Measurements from ENCODE around the gene COPRS. TPM values are rescaled to one million over a fixed set of nuclear protein-coding genes. Genes with fewer than 3 reads are reported as not detected.
A peak's percentile ranks its signal among the peaks of the same experiment; 100 is the strongest.

The COPRS gene
- 103 TPM for total RNA-seq (ENCODE audit: insufficient read depth, low replicate concordance)

- DNase-seq (ENCODE audit: low spot score), result peak; percentile 83
Measured at GRCh38 chr17:31858642-31859486, at the start of gene COPRS. TSS of gene COPRS (minus strand) at chr17:31859244. CDS start at chr17:31859199, 45 bp downstream.

DNA sequence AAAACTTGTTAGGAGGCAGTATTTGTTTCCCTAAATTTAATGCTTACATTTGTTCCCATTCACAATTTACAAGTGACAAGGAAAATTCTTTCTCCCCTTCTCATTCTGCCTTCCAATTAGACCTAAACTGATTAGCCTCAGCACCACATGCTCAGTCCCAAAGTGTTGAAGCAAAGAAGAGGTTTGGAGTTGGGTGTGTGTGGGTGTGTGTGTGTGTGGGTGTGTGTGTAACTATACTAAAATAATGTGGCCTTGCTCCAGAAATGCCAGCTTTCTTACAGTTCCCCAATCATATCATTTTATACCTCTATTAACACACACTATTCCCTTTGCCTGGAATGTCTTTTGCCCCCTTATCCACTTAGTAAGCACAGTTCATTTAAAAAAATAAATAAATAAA lies 49.3 kb upstream of the COPRS start:
- no peak for DNase-seq (ENCODE audit: low spot score)

- DNase-seq (ENCODE audit: low spot score), result peak; percentile 70
Measured at GRCh38 chr17:31907342-31907962, 48.4 kb upstream of the COPRS start.

GRCh38 chr17:31903401-31903800 lies 44.4 kb upstream of the COPRS start:
- no peak for DNase-seq (ENCODE audit: low spot score)

- DNase-seq (ENCODE audit: low spot score), result no peak
Measured at GRCh38 chr17:31902693-31903092, 43.6 kb upstream of the COPRS start.

DNA sequence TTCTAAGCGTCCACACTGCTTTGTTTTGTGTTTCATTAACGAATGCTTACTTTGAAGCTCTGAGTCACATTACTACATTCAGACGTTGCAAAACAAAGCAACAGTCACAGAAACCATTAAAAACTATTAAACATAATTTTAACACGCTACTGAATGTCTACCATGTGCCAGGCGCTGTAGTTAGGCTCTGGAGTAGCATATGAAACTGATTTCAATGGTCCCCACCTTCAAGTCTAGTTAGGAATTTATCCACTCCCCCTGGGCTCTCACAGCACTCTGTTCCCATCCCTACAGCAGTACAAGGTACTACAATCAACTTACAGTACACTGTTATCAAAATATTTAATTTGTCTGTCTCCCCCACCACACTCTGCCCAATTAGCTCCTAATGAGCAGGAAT lies 41.8 kb upstream of the COPRS start:
- DNase-seq (ENCODE audit: low spot score), result no peak

DNA sequence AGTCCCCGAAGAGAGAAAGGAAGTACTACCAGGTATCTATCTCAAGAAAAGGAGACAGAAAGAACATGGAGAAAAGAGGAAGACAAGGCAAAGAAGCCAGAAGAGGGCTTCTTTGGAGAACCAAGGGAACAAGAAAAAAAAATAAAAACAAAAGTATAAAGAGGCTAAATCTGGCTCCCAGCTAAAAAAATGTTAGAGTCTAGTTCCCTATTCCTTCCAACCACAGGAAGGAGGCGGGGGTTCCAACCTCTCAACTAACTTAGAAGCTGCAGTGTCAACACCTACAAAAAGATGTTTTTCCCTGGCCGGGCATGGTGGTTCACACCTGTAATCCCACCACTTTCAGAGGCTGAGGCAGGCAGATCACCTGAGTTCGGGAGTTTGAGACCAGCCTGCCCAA lies 29.1 kb upstream of the COPRS start:
- peak; percentile 31 for DNase-seq (ENCODE audit: low spot score)

- no peak for DNase-seq (ENCODE audit: low spot score)
Measured at GRCh38 chr17:31882571-31882970, 23.5 kb upstream of the COPRS start.

GRCh38 chr17:31880311-31880710 lies 21.3 kb upstream of the COPRS start:
- DNase-seq (ENCODE audit: low spot score), result no peak

- DNase-seq (ENCODE audit: low spot score), result no peak
Measured at GRCh38 chr17:31878703-31879073, 19.6 kb upstream of the COPRS start.

DNA sequence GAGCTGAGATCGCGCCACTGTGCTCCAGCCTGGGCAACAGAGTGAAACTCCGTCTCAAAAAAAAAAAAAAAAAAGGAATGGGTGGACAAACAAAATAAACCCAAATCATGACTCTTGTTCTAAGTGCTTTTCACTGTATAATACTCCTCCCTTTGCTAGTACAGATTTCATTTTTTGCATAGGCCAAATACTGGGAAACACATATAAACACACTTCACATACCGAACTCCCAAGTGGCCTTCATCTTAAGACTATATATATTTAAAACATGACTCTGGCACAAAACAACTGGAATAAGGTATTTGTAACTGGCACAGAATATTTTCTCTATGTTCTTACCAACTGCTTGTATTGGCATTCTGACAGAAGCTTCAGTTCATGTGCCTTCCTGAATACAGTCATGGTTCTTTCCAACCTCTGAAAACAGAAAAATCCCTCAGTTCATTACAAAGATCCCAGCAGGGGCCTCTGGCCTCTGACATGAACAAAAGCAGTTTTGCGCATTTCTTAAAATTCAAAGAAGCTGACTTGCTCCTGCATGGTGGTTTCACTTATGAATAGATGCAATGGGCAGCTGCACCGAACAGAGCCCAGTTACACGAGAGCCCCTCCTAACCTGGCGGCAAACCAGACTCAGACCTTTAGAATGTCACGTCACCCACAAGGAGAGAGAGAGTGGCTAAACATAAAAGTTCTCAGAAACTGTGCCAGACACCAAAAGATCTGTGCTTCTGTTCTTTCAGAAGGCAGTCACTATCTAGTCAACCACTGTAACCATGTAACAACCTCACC lies 19.1 kb upstream of the COPRS start:
- peak; percentile 7 for DNase-seq (ENCODE audit: low spot score)

GRCh38 chr17:31877341-31877740 lies 18.3 kb upstream of the COPRS start:
- no peak for DNase-seq (ENCODE audit: low spot score)

DNA sequence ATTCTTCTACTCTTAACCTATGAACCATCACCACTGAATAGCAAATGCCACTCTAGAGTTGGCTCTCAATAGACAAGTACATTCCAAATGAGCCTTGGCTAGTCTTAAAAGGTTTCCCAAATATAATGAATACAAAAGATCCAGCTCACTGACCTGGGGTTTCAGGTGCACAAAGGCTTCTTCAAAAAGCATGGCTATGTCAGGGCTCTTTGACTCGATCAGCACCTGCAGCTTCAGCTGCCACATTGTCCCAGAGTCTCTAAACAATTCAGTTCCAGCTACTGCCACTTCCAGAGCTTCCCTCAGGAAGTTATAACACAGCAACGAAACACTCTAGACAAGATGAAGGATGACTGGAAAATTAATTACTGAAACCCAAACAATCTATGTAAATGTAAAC lies 16.0 kb upstream of the COPRS start:
- DNase-seq (ENCODE audit: low spot score), result no peak

DNA sequence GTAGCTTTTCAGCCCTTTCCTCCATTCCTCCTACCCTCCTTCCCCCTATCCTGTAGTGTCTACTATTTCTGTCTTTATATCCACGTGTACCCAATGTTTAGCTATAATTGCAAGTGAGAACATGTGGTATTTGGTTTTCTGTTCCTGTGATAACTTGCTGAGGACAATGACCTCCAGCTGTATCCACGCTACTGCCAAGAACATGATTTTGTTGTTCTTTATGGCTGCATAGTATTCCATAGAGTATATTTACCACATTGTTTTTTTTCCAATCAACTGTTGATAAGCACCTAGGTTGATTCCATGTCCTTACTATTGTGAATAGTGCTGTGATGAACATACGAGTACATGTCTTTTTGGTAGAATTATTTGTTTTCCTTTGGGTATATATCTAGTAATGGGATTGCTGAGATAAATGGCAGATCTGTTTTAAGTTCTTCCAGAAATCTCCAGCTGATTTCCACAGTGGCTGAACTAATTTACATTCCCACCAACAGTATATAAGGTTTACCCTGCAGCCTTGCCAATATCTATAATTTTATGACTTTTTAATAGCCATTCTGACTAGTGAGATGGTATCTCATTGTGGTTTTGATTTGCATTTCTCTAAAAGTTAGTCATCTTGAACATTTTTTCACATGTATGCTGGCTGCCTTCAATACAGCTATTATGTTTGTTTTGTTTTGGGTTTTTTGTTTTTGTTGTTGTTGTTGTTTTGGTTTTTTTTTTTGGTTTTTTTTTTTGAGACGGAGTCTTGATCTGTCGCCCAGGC lies 10.9 kb upstream of the COPRS start:
- DNase-seq (ENCODE audit: low spot score), result no peak

DNA sequence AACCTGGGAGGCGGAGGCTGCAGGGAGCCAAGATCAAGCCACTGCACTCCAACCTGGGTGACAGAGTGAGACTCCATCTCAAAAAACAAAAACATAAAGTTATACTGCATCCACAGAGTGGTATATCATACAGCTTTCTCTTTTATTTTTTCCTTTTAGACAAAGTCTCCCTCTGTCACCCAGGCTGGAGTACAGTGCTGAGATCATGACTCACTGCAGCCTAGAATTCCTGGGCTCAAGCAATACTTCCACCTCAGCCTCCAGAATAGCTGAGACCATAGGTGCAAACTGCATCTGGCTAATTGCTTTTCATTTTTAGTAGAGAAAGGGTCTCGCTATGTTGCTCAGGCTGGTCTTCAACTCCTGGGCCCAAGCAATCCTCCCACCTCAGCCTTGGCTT lies 10.0 kb upstream of the COPRS start:
- no peak for DNase-seq (ENCODE audit: low spot score)

- no peak for DNase-seq (ENCODE audit: low spot score)
Measured at GRCh38 chr17:31859487-31860008, 504 bp upstream of the COPRS start.

DNA sequence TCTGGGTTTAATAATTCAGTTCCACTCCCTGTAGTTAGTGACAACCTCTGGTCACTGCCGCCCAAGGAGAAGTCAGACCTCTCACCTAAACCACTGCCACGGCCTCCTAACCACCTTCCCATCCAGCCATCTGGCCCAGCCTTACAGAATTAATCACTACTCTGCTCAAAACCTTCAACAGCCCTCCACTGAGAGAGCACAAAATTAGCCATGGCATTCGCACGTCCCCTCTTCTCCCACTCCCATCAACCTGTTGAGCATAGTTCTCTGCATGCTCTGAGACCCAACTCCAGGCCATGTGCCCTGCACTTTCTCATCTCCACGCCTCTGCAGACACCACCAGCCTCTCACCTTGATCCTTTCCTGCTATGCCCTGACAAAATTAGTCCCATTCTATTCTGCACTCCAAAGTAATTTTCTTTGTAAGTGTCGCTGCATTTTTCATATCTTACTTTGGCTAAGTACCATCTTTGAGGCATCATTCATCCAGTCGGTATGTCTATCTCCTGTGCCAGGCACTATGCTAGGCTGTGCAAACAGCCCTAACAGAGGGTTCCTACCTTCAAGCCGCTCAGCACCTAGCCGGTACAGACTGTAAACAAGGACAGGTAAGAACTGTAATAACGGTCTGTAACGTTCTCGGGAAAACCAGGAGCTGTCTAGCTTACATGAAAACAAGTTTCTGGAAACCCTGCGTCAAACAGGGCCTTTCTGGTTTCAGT lies 963 bp downstream of the COPRS start:
- DNase-seq (ENCODE audit: low spot score), result no peak

DNA sequence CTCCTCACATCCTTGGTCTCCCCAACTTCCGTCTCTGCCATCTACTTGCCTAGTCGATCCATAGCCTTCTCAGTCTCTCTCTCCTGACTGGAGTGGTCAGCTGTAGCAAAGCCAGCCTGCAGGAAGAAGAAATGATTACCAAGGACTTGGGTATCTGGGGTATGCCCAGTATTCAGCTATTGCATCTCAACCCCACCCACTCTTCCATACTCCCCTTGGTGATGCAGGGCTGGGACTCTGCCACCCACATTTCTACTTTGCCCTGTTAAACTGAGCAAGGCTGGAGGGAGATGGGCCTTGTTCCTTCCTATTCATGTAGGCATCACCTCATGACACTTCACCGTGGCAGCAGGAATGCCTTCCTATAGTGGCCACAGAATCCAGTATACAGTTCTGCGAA lies 2.3 kb downstream of the COPRS start:
- DNase-seq (ENCODE audit: low spot score), result no peak

DNA sequence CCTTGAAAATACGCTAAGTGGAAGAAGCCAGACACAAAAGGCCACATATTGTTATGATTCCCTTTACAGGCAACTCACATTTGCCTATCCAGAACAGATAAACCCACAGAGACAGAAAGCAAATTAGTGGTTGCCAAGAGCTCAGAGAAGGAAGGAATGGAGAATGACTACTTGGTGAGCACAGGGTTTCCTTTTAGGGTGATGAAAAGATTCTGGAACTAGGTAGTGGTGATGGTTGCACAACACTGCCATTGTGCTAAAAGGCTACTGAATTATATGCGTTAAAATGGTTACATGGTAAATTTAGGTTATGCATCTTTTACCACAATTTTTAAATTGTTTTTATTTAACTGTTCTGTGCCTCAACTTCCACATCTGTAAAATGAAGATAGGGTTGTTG lies 4.4 kb downstream of the COPRS start:
- no peak for DNase-seq (ENCODE audit: low spot score)

- no peak for DNase-seq (ENCODE audit: low spot score)
Measured at GRCh38 chr17:31853911-31854470, 5.1 kb downstream of the COPRS start.

Measured in umbilical cord (tissue), 2 donors.